ENCODE results near the gene NEK5. TPM values are rescaled to one million over a fixed set of nuclear protein-coding genes. Genes with fewer than 3 reads are reported as not detected.

NEK5 gene
- total and polyA plus RNA-seq, 2 of the 8 experiments (the other 6 are each of a cell fraction or from before 2014, with no cell fraction given) = 0.12 to 0.35 TPM

DNA sequence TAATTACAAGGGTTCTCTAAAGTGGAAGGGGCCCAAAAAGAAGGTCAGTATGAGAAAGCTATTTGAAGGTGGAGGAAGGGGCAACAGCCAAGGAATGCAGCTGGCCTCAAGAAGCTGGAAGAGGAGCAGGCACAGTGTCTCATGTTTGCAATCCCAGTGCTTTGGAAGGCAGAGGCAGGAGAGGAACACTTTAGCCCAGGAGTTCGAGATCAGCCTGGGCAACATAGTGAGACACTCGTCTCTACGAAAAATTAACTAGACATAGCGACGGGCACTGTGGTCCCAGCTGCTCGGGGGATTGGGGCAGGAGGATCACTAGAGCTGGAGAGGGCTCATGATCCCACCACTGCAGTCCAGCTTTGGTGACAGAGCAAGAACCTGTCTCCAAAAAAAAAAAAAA is 31.2 kb upstream of the NEK5 start (continued):
- TF ChIP-seq, protein P1, sequence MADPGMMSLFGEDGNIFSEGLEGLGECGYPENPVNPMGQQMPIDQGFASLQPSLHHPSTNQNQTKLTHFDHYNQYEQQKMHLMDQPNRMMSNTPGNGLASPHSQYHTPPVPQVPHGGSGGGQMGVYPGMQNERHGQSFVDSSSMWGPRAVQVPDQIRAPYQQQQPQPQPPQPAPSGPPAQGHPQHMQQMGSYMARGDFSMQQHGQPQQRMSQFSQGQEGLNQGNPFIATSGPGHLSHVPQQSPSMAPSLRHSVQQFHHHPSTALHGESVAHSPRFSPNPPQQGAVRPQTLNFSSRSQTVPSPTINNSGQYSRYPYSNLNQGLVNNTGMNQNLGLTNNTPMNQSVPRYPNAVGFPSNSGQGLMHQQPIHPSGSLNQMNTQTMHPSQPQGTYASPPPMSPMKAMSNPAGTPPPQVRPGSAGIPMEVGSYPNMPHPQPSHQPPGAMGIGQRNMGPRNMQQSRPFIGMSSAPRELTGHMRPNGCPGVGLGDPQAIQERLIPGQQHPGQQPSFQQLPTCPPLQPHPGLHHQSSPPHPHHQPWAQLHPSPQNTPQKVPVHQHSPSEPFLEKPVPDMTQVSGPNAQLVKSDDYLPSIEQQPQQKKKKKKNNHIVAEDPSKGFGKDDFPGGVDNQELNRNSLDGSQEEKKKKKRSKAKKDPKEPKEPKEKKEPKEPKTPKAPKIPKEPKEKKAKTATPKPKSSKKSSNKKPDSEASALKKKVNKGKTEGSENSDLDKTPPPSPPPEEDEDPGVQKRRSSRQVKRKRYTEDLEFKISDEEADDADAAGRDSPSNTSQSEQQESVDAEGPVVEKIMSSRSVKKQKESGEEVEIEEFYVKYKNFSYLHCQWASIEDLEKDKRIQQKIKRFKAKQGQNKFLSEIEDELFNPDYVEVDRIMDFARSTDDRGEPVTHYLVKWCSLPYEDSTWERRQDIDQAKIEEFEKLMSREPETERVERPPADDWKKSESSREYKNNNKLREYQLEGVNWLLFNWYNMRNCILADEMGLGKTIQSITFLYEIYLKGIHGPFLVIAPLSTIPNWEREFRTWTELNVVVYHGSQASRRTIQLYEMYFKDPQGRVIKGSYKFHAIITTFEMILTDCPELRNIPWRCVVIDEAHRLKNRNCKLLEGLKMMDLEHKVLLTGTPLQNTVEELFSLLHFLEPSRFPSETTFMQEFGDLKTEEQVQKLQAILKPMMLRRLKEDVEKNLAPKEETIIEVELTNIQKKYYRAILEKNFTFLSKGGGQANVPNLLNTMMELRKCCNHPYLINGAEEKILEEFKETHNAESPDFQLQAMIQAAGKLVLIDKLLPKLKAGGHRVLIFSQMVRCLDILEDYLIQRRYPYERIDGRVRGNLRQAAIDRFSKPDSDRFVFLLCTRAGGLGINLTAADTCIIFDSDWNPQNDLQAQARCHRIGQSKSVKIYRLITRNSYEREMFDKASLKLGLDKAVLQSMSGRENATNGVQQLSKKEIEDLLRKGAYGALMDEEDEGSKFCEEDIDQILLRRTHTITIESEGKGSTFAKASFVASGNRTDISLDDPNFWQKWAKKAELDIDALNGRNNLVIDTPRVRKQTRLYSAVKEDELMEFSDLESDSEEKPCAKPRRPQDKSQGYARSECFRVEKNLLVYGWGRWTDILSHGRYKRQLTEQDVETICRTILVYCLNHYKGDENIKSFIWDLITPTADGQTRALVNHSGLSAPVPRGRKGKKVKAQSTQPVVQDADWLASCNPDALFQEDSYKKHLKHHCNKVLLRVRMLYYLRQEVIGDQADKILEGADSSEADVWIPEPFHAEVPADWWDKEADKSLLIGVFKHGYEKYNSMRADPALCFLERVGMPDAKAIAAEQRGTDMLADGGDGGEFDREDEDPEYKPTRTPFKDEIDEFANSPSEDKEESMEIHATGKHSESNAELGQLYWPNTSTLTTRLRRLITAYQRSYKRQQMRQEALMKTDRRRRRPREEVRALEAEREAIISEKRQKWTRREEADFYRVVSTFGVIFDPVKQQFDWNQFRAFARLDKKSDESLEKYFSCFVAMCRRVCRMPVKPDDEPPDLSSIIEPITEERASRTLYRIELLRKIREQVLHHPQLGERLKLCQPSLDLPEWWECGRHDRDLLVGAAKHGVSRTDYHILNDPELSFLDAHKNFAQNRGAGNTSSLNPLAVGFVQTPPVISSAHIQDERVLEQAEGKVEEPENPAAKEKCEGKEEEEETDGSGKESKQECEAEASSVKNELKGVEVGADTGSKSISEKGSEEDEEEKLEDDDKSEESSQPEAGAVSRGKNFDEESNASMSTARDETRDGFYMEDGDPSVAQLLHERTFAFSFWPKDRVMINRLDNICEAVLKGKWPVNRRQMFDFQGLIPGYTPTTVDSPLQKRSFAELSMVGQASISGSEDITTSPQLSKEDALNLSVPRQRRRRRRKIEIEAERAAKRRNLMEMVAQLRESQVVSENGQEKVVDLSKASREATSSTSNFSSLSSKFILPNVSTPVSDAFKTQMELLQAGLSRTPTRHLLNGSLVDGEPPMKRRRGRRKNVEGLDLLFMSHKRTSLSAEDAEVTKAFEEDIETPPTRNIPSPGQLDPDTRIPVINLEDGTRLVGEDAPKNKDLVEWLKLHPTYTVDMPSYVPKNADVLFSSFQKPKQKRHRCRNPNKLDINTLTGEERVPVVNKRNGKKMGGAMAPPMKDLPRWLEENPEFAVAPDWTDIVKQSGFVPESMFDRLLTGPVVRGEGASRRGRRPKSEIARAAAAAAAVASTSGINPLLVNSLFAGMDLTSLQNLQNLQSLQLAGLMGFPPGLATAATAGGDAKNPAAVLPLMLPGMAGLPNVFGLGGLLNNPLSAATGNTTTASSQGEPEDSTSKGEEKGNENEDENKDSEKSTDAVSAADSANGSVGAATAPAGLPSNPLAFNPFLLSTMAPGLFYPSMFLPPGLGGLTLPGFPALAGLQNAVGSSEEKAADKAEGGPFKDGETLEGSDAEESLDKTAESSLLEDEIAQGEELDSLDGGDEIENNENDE (IDR thresholded peaks at IDR 0.05; ENCODE audit: insufficient replicate concordance, low read length) = no peak
- TF ChIP-seq TBP (IDR thresholded peaks at IDR 0.05; ENCODE audit: low read depth, low read length) = no peak
- TF ChIP-seq KDM4A (IDR thresholded peaks at IDR 0.05; ENCODE audit: low read depth, low read length, severe bottlenecking) = no peak
- TF ChIP-seq NANOG (IDR thresholded peaks at IDR 0.05; ENCODE audit: insufficient read depth, low read depth, low read length, poor library complexity, severe bottlenecking) = no peak
- no peak for TF ChIP-seq SP1 (IDR thresholded peaks at IDR 0.05; ENCODE audit: low read depth, low read length)
- TF ChIP-seq CBX8 (IDR thresholded peaks at IDR 0.05; ENCODE audit: borderline replicate concordance, low read depth, low read length) = no peak
- no peak for TF ChIP-seq KDM1A (IDR thresholded peaks at IDR 0.05; ENCODE audit: borderline replicate concordance, low read length)
- no peak for TF ChIP-seq SP4 (IDR thresholded peaks at IDR 0.05; ENCODE audit: low read length)

Measured in H1 (cell line).